NT2/D1 (cell line): ENCODE results near the gene GALNT18.

ENCODE experiments used
- SUZ12 ChIP-seq: IDR thresholded peaks from 2 replicates; pipeline ENCODE4 v1.6.1; 2011; ENCODE audit not compliant: insufficient read length, insufficient read depth; ENCODE audit errors: extremely low read depth
- YY1 ChIP-seq: IDR thresholded peaks from 2 replicates; pipeline ENCODE4 v1.6.1; 2011; ENCODE audit not compliant: insufficient read length, insufficient read depth

GRCh38 chr11:11440144-11440543 is 181.7 kb downstream of the GALNT18 start:
- TF ChIP-seq YY1 = no peak
- TF ChIP-seq SUZ12 = no peak
